ENCODE data around the gene GTF2F2.
A peak's percentile ranks its signal among the peaks of the same experiment; 100 is the strongest.

DNA sequence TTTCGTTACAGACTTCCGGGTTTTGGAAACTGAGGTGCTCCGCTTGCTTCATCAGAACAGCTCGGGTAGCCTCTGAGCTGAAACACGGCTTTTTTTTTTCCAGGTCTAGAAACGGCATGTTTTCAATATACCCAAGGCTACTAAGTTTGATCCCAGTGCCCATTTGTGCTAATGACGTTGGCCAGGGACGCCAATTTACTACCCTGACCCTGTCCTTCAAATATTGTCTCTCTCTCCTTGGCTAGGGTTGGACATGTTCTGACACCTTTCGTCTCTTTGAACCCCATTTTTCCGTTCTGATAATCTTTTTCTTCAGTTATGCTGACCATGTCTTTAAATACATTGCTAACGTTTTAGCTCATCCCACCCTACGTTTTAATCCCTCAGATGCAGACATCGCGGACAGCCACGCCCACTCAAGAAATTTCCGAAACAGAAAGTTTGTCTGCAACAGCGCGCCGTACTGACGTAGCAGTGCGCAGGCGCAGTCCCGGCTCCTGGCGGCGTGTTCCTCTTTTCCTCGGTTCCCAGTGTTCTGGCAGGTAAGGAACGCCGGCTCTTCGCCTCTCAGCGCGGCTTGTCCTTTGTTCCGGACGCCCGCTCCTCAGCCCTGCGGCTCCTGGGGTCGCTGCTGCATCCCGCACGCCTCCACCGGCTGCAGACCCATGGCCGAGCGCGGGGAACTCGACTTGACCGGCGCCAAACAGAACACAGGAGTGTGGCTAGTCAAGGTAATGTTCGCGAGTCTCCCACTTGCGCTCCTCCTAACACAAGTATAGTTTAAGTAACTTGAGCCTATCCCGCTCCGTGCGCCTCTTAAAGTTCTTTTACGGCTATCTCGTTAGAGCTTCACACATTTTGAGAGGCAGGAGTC, at the start of gene GTF2F2:
- TF ChIP-seq POLR2AphosphoS5 (IDR thresholded peaks at IDR 0.05; ENCODE audit: insufficient read depth, low read depth, low read length), result peak; percentile 70
- TF ChIP-seq CTCF (IDR thresholded peaks at IDR 0.05; ENCODE audit: extremely low read depth in 1 of 2, insufficient read depth in 1 of 2, low read depth in 1 of 2, low read length in 2 of 2), result no peak
- TF ChIP-seq POLR2A (IDR thresholded peaks at IDR 0.05; ENCODE audit: low read depth, low read length), result peak; percentile 72
- no peak for TF ChIP-seq EZH2 (IDR thresholded peaks at IDR 0.05; ENCODE audit: borderline replicate concordance, low read depth, low read length, severe bottlenecking)
- TF ChIP-seq JUN (IDR thresholded peaks at IDR 0.05; ENCODE audit: borderline replicate concordance, insufficient read depth, insufficient read length, low read depth), result no peak
- TF ChIP-seq, protein P1, sequence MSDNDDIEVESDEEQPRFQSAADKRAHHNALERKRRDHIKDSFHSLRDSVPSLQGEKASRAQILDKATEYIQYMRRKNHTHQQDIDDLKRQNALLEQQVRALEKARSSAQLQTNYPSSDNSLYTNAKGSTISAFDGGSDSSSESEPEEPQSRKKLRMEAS (IDR thresholded peaks at IDR 0.05; ENCODE audit: insufficient read depth, insufficient read length), result no peak
